IPS DF 6.9 (cell line): ENCODE measurements around the gene CCDC154.

Experiments
- DNase-seq: peaks from one replicate; pipeline ENCODE4 v3.0.0-alpha.2; 2013; ENCODE audit warnings: low read depth, low spot score
- H3K27ac ChIP-seq: one replicate; pipeline ENCODE4 v1.5.1; 2013; ENCODE audit warnings: low read length, control low read depth
- H3K27me3 ChIP-seq: 2 replicates; pipeline ENCODE4 v1.6.1; 2013; ENCODE audit warnings: mild to moderate bottlenecking, low read length; ENCODE audit not compliant: control insufficient read depth, insufficient read depth
- H3K36me3 ChIP-seq: 2 replicates; pipeline ENCODE4 v1.6.1; 2013; ENCODE audit warnings: low read length; ENCODE audit not compliant: control insufficient read depth, insufficient read depth
- H3K4me1 ChIP-seq: 2 replicates; pipeline ENCODE4 v1.6.1; 2013; ENCODE audit warnings: low read length; ENCODE audit not compliant: control insufficient read depth, insufficient read depth
- H3K4me3 ChIP-seq: 2 replicates; pipeline ENCODE4 v1.5.1; 2013; ENCODE audit warnings: mild to moderate bottlenecking, low read length
- H3K9me3 ChIP-seq: 2 replicates; pipeline ENCODE4 v1.6.1; 2013; ENCODE audit warnings: low read length, inconsistent platforms; ENCODE audit not compliant: control insufficient read depth, insufficient read depth
- WGBS: extraction: QIAGEN DNeasy Blood & Tissue Kit; methylation state at CpG from one replicate; pipeline ENCODE4 v1.1.7; 2013; ENCODE audit warnings: mixed read lengths, missing lambda C conversion rate; ENCODE audit not compliant: insufficient read length, insufficient coverage; 5-methylcytosine and 5-hydroxymethylcytosine counted together

Gene CCDC154

DNA sequence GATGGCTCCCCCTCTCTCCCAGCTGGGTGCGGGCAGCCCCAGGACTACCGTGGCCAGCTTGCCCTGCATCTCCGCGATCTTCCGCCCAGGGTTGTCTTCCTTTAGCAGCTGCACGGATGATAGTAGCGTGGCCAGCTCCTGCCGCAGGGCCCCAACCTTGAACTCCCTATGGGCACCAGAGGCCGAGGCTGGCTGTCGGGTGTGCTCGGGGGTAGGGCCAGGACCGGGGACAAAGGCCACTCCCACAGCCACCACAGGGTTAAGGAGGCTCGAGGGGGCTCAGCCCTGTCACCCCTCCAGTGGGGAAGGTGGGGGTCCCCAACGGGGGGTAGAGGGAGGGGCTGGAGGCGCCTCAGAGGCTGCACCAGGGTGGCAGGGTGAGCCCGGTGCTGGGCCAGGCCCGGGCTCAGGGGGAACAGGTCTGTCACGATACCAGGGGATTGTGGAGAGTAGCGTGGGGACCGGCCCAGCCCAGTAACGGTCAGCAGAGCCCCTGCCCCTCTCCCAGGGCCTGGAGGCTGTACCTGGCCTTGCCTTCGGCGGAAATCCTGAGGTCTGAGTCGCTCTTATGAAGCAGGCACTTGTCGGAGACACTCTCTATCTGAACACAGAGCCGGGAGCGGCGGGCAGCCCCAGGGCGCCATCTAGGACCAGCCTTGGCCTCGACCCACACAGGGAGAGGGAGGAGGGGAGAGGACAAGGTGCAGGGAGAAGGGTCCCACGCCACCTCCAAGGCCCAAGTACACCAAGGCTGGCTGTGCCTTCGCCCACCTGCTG, 8.2 kb downstream of the CCDC154 start:
- no peaks in the 10 kb centered on the region; the same call in 1 of the 2 replicates for H3K36me3 ChIP-seq
- H3K27me3 ChIP-seq, result no peaks in the 10 kb centered on the region
- no CpG with 5 or more reads among the region's 32 CpGs for WGBS
- no peaks in the 10 kb centered on the region for H3K9me3 ChIP-seq
- no peak overlapping the region for H3K4me3 ChIP-seq
- peaks cover 2% of the 10 kb centered on the region; the same call in 1 of the 2 replicates for H3K4me1 ChIP-seq
- no peak overlapping the region for H3K27ac ChIP-seq
- DNase-seq, result no peak

DNA sequence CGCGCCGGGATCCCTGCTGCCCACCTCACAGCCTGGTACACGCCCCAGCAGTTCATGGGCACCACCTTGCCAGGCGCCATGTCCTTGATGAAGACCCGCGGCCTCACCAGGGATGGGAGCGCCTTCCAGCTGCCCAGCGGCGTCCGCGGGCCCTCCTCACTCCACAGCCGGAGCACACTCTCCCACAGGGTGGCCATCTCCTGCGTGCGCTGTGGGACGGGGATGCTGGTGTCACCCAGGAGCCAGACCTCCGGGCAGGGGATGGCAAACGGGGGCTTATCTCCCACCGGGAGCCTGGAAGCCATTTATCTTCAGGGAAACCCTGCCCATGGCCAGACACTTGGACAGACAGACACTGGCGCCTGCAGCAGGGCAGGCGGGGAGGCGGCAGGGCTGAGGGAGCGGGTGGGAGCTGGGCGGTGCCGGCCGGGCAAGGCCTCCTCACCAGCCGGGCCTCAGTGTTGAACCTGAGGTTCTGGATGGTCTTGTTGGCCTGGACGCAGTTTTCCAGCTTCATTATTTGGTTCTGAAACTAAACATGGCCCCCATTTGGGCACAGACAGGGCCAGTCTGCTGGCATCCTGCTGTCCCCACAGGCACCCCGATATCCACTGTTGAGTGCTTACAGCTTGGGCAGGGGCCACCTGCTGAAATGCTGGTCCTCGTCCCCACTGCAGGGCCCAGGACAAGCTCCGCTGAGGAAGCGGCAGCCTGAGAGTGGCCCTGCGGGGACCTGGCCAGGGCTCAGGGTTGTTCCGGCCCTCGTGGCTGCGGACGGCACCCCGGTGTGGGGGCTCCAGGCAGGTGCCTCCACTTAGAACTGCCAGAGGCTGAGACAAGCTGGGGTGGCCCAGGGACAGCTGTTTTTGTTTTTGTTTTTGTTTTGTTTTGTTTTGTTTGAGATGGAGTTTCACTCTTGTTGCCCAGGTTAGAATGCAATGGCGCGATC, 9.4 kb downstream of the CCDC154 start:
- Histone ChIP-seq H3K9me3 (no peaks in the 10 kb centered on the region), H3K4me1 (peaks cover 2% of the 10 kb centered on the region; the same call in 1 of the 2 replicates), H3K36me3 (no peaks in the 10 kb centered on the region; the same call in 1 of the 2 replicates), H3K27ac (no peak overlapping the region), H3K4me3 (no peak overlapping the region), H3K27me3 (no peaks in the 10 kb centered on the region)
- no CpG with 5 or more reads among the region's 40 CpGs for WGBS
- DNase-seq, result no peak

DNA sequence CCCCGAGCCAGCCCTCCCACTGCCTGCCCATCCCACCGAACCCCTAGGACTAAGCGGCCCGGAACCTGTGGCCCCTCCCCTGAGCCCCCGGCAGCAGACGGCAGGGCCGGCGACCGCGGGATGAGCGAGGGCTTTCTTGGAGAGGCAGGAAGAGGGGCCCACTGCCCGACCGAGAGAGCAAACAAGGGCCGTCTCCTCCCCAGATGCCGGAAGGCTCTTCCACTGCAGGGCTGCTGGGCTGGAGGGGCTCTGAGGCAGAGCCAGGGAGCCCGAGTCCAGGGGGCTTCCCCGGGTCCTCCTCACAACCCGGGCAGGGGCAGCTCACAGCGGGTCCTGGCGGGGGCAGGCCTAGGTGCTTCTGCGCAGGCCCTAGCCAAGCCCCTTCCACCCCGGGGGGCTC, 10.6 kb downstream of the CCDC154 start:
- no peaks in the 10 kb centered on the region; the same call in 1 of the 2 replicates for H3K36me3 ChIP-seq
- H3K4me3 ChIP-seq, result no peak overlapping the region
- H3K4me1 ChIP-seq, result no peaks in the 10 kb centered on the region
- no peak overlapping the region for H3K27ac ChIP-seq
- no peaks in the 10 kb centered on the region for H3K27me3 ChIP-seq
- H3K9me3 ChIP-seq, result no peaks in the 10 kb centered on the region
- WGBS, result no CpG with 5 or more reads among the region's 22 CpGs
- DNase-seq, result no peak

DNA sequence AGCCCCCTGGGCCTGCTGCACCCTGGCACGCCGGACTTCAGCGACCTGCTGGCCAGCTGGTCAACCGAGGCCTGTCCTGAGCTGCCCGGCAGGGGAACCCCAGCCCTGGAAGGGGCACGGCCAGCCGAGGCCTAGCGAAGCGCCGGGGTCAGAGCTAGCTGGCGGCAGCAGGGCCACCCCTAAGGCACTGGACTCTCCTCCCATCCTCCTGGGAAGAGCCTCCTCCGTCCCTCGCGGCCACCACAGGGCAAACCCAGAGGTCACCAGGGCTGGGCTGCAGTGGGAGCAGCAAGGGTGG, 11.1 kb downstream of the CCDC154 start:
- Histone ChIP-seq H3K27ac (no peak overlapping the region), H3K4me1 (no peaks in the 10 kb centered on the region), H3K9me3 (no peaks in the 10 kb centered on the region), H3K36me3 (no peaks in the 10 kb centered on the region; the same call in 1 of the 2 replicates), H3K4me3 (no peak overlapping the region), H3K27me3 (no peaks in the 10 kb centered on the region)
- no CpG with 5 or more reads among the region's 14 CpGs for WGBS
- DNase-seq, result no peak

DNA sequence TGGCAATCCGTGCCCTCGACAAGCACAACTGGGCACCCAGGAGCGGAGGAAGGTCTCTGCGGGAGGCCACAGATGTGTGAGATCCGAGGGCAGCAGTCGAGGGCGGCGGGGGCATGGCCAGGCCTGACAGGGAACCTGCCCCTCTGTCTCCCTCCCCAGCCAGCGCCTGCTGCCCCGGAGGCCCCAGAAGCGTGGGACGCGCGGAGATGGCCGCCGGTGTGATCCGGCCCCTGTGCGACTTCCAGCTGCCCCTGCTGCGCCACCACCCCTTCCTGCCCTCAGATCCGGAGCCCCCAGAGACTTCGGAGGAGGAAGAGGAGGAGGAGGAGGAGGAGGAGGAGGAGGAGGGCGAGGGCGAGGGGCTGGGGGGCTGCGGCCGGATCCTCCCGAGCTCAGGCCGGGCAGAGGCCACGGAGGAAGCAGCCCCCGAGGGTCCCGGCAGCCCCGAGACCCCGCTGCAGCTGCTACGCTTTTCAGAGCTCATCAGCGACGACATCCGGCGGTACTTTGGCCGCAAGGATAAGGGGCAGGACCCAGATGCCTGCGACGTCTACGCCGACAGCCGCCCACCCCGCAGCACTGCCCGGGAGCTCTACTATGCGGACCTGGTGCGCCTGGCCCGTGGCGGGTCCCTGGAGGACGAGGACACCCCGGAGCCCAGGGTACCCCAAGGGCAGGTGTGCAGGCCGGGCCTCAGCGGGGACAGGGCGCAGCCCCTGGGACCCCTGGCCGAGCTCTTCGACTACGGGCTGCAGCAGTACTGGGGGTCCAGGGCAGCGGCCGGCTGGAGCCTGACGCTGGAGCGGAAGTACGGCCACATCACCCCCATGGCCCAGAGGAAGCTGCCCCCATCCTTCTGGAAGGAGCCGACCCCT, 11.7 kb downstream of the CCDC154 start:
- no CpG with 5 or more reads among the region's 63 CpGs for WGBS
- H3K27ac ChIP-seq, result no peak overlapping the region
- no peak overlapping the region for H3K4me3 ChIP-seq
- no peaks in the 10 kb centered on the region for H3K27me3 ChIP-seq
- DNase-seq, result no peak
- peaks cover 1% of the 10 kb centered on the region; the same call in 1 of the 2 replicates for H3K4me1 ChIP-seq
- H3K36me3 ChIP-seq, result no peaks in the 10 kb centered on the region; the same call in 1 of the 2 replicates
- no peaks in the 10 kb centered on the region for H3K9me3 ChIP-seq

DNA sequence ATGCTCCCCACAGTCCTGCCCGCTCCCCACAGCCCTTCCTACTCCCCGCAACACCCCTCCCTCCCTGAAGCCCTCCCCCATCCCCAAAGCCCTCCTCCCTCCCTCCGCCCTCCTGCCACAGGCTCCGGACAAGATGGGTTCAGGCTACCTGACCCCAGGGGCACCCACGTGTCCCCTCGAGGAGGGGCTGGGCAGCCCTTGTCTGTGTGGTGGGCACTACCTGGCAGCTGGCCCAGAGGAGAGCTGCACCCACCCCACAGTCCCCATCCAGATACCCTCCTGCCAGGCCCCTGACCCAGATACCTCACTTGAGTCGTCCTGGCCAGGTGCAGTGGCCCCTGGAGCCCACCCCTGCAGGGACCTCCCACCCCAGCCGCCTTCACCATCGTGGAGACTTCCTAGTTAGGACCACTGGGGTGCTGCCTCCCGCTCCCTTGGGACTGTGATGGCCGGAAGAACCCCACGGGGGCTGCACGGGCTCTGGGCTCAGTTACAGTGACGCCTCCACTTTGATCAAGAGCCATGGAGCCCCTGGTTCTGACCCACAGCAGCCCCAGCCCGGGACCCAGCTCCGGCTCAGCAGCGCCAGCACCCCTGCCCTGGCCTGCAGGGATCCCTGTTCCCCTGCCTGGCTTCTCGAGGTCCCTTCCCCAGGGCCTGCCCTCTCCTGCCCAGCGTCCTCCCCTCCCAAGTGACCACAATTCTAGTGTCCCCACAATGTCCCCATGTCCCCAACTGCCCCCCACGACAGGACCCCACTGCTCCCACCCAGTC, 12.7 kb downstream of the CCDC154 start:
- H3K27me3 ChIP-seq, result no peaks in the 10 kb centered on the region
- no peaks in the 10 kb centered on the region for H3K9me3 ChIP-seq
- H3K27ac ChIP-seq, result no peak overlapping the region
- no peak for DNase-seq
- peaks cover 1% of the 10 kb centered on the region; the same call in 1 of the 2 replicates for H3K4me1 ChIP-seq
- no peaks in the 10 kb centered on the region; the same call in 1 of the 2 replicates for H3K36me3 ChIP-seq
- no peak overlapping the region for H3K4me3 ChIP-seq
- no CpG with 5 or more reads among the region's 20 CpGs for whole genome bisulfite sequencing

DNA sequence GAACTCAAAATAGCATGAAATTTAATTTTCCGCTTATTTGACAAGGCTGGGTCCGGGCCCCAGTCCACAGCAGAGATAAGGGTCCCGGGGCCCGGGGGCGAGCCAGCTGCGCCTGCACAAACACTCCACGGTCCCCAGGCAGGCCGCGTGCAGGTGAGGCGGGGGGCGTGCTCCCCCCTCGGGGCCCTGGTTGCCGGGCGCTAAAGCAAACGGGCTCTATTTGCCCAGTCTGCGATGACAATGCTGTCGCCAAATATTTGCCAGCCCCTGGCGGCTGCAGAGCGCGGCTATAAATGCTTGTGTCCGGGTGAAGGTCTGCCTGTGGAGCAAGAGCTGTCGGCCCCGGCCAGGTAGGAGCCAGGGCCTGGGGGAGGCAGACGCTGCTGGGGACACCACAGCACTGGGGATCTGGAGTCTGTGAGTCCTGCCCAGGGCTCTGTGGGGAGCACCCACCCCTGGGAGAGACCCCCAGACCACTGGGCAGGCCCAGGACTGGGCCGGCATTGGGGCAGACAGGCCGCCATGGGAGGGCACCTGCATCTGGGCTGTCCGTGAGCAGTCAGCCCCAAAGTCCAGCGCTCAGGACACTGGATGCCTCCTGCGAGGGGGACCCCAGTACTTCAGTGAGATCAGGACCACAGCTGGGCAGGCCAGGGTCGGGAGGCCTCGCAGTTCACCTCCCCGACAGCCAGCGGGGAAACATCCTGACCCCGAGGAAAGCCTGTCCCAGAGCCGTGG, 13.4 kb downstream of the CCDC154 start, which contains the start of gene PERCC1:
Gene PERCC1, plus strand, starts transcription at position 320 of the 738 bp plus-strand sequence. CDS start 1,516 bp downstream, outside the sequence.
- no peak within 1 kb of the TSS for H3K27ac ChIP-seq
- no CpG with 5 or more reads among the region's 35 CpGs for WGBS
- DNase-seq, result no peak
- H3K36me3 ChIP-seq, result no peaks in the 10 kb centered on the region; the same call in 1 of the 2 replicates
- peaks cover 1% of the 10 kb centered on the region; the same call in 1 of the 2 replicates for H3K4me1 ChIP-seq
- H3K27me3 ChIP-seq, result no peaks in the 10 kb centered on the region
- H3K9me3 ChIP-seq, result no peaks in the 10 kb centered on the region
- no peak within 1 kb of the TSS for H3K4me3 ChIP-seq

DNA sequence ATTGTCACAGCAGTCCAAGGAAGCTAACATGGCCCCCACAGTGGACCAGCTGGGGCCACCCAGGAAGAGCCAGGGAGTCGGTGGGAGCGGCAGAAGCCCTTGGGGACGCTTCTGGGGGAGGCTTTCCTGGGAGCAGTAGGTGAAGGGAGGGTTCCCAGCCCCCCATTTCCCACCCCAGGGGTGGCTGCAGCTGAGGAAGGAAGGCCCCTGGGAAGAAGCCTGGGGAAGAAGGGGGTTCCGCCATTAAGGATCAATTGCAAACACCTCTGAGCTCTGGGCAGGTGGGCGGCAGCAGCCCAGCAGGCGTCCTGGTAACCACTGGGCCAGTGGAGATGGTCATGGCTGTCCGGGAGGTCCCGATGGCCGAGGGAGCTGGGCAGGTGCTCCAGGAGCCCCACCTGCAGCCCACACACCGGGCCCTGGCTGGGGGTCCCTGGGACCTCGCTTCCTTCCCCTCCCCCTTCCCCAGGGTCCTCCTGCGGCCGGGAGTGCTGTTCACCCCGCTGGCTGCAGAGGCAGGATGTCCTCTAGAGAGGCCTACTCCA, 14.1 kb downstream of the CCDC154 start:
- Histone ChIP-seq H3K27ac (no peak overlapping the region), H3K36me3 (no peaks in the 10 kb centered on the region; the same call in 1 of the 2 replicates), H3K4me1 (peaks cover 1% of the 10 kb centered on the region; the same call in 1 of the 2 replicates), H3K27me3 (no peaks in the 10 kb centered on the region), H3K4me3 (no peak overlapping the region), H3K9me3 (no peaks in the 10 kb centered on the region)
- no CpG with 5 or more reads among the region's 14 CpGs for WGBS
- no peak for DNase-seq

DNA sequence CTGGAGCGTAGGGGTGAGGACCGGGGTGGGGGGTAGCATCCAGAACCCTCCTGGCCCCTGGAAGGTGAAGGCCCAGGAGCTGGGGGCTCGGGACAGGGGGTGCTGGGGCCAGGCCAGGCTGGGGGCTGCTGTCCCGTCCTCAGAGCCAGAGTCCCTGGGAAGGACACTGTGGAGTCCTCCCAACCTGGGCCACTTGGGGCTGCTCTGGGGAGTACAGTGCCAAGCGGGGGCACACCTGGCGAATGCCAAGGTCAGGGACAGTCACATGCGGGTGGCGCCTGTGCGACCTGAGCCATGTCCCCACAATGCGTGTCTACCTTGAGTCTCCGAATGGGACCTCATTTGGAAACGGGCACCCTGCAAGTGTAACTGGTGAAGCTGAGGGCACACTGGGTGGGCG, 14.7 kb downstream of the CCDC154 start:
- no peaks in the 10 kb centered on the region for H3K27me3 ChIP-seq
- H3K27ac ChIP-seq, result no peak overlapping the region
- DNase-seq, result no peak
- WGBS, result no CpG with 5 or more reads among the region's 13 CpGs
- peaks cover 1% of the 10 kb centered on the region; the same call in 1 of the 2 replicates for H3K4me1 ChIP-seq
- no peaks in the 10 kb centered on the region; the same call in 1 of the 2 replicates for H3K36me3 ChIP-seq
- H3K4me3 ChIP-seq, result no peak overlapping the region
- H3K9me3 ChIP-seq, result no peaks in the 10 kb centered on the region
